Measurements from ENCODE around the gene ATF7.

ATF7 gene

DNA sequence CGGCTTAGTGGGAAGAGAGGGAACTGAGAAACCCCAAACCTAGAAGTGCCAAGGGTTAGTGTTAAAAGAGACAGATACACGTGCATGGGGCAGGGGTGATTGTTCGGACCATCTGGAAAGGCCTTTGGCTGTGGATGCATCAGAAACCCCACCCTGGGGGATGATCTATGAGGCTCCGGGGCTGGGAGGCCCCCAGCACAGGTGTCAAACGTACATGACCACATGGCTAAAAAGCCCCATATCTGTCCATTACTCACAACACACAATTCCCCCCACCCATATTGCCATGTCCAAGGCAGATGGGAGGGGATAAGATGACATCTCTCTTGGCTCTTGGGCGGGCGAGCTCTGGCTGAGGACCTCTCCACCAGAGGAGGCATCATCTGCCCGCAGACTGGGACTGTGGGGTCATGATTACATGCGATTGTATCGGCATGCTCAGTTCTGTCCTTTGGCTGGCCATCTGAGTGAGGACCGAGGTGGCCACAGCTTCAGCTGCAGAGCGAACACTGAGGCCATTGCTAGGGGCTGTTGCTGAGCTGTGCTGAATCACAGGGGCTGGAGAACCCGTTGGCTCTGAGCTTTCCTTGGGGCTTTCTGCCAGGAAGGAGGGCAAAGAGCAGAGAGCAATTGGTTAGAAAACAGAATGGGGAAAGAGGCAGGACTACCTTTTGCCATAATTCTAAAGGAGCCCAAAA lies 109.3 kb downstream of the ATF7 start:
- DNase-seq: no peak

DNA sequence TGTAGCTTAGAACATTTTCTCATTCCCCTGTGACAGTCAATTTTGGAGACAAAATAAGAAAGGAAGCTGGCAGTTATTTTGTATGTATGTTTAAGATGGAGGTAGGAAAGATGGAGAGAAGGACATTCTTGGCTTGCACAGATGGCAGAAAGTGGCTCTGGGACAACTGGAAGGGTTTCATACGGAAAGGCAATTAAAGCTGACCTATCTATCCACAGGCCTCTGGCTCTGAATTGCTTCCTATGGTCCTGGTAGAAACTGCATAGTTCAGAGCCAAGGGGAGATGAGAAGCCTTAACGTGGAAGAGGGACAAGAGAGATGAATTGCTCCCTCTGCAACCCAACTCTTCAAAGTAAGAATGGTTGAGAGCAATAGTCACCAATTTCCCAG lies 110.9 kb downstream of the ATF7 start:
- no peak for DNase-seq

- DNase-seq: no peak
Measured at GRCh38 chr12:53514628-53515290, 111.4 kb downstream of the ATF7 start.

- no peak for DNase-seq
Measured at GRCh38 chr12:53513712-53514410, 112.3 kb downstream of the ATF7 start.

- DNase-seq: no peak
Measured at GRCh38 chr12:53510181-53510812, 115.9 kb downstream of the ATF7 start.

DNA sequence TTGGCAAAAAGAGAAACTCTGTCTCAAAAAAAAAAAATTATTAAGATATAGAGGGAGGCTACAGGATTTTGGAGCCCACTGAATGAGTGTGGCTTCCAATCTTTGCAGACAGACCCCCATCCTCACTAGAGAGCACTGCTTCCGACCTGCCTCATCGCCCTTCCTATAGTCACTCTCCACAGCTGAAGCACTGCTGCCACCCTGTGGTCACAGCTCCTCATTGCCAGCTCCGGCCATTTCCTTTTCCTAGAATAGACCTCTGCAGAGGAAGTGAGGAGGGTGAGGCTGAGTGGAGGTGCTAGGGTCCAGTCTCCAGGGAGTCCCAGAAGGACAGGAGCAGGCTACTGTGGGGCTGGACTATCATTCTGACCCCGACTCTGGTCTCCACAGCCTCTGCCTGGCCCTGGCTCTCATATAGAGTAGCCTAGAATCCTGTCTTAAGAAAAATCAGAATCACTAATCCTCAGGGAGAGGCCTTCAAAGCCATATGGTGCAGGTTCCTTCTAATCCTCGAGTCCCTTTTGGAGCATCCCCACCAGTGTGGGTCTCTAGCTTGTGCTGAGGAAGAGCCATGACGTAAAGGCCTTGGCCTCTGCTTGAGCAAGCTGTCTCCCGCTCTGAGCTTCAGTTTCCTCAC lies 117.5 kb downstream of the ATF7 start:
- DNase-seq: peak; percentile 80

DNA sequence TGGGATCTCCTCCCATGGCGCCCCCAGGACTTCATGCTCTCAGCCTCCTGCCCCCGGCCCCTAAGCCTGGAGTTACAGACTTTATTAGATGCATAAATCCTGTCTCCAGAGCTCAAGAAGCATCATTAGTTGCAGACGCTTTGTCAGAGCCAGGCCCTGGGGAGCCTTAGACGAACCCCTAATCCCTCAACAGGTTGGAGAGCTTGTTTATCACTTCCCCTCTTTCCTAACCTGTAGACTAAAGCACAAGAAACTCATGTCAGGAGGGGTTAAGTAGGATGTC lies 118.6 kb downstream of the ATF7 start:
- no peak for DNase-seq

DNA sequence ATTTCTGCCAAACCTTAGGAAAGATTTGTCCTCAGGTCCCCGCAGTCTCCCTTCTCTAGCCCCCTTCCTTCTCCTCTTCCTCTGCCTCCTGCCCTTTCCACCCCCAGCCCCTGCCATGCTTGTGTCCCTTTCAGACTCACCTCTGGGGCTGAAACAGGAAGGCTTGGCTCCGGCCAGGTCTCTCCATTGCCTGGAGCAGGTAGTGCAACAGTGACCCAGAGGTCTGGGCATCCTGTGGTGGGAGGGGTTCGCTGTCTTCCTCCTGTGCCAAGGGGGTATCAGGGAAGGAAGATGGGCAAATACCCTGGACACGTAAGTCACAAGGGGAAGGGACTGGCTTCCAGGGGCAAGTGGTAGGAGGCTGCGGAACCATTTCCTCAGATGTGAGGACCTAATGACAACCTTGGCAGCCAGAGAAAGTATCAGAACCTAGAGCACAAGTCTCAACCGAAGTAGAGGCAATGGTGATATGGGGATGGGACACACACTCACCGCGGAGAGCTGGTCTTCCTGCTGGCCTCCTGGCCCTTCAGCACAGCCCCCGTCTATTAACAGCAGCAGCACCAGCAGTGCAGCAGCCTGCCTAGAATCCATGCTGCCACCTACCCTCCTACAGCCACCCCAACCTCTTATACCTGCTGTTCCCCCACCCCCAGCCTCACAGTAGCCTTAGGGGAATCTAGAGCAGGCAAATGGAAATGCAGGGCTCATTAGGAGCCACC lies 119.1 kb downstream of the ATF7 start, which contains the start of gene NPFF:
Gene NPFF, minus strand, starts transcription at position 604 of the 722 bp plus-strand sequence. Its CDS starts 10 bp downstream, at position 594.
- DNase-seq: no peak

GRCh38 chr12:53506450-53506785 lies 119.8 kb downstream of the ATF7 start:
- no peak for DNase-seq

- DNase-seq: no peak
Measured at GRCh38 chr12:53505555-53506449, 120.4 kb downstream of the ATF7 start.

DNA sequence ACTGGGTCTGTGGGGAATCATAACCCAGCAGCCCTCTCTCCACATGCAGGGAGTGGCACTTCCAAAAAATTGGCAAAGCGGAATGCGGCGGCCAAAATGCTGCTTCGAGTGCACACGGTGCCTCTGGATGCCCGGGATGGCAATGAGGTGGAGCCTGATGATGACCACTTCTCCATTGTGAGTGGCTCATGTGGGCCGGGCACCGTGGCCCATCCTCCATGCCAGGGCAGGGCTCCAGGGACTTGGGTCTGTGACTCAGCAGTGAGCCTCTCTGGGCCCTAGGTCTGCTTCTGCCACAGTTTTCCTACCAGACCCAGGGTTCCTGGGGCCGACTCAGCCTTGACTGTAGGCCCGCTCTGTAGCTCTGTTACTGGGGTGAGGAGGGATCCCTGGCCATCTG lies 121.1 kb downstream of the ATF7 start:
- no peak for DNase-seq

DNA sequence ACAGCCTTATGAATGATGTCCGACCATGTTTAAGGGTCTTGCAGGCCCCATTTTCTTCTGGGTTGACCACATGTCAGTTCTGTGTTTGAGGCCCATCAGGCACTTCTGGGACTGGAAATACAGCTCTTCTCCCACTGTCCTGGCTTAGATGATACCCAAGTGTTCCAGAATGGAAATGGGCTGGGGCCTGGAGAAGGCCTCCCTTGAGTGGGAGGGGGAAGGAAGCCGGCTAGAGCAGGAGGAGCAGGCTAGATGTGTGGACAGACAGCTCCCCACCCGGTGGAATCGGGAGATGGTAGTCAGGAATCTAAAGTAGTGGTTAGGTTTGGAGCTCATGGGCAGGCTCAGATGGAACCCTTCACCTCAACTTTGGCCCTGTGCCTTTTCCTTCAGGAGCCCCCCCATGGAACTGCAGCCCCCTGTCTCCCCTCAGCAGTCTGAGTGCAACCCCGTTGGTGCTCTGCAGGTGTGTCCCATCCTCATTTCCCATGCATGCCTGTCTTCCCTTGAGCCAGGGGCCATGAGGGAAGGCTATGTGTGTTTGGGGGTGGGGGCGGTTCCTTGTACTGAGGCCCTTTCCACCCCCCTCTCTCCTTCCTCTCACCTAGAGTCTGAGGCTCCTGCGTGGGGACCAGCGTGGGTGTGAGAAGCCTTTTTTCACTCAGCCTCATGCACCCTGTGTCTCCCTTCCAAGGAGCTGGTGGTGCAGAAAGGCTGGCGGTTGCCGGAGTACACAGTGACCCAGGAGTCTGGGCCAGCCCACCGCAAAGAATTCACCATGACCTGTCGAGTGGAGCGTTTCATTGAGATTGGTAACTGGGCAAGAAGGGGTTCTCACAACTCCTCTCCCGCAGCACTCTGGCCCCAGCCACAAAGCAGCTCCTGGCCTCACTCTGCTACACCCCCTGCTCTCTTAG lies 121.9 kb downstream of the ATF7 start:
- DNase-seq: no peak

- no peak for DNase-seq
Measured at GRCh38 chr12:53502983-53503728, 123.0 kb downstream of the ATF7 start.

GRCh38 chr12:53502331-53502730 lies 123.9 kb downstream of the ATF7 start:
- DNase-seq: no peak

DNA sequence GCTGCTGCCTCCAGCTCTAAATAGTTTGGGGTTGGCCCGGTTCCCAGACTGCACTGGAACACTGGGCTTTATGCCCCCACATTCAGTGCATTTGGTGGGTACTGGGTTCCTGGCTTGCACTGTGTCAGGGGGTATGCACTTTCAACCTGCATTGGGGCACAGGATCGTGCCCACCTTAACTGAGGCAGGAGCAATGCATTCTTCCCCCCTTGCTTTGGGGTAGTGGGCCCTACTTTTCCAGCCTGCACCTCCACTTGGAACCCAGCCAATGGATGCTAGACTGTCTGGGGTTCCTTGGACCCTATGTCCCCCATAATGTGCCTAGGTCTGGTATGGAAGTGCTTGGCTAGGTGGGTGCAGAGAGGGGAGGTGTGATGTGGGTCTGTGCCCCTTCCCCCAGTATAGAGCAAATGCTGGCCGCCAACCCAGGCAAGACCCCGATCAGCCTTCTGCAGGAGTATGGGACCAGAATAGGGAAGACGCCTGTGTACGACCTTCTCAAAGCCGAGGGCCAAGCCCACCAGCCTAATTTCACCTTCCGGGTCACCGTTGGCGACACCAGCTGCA lies 124.5 kb downstream of the ATF7 start:
- no peak for DNase-seq

DNA sequence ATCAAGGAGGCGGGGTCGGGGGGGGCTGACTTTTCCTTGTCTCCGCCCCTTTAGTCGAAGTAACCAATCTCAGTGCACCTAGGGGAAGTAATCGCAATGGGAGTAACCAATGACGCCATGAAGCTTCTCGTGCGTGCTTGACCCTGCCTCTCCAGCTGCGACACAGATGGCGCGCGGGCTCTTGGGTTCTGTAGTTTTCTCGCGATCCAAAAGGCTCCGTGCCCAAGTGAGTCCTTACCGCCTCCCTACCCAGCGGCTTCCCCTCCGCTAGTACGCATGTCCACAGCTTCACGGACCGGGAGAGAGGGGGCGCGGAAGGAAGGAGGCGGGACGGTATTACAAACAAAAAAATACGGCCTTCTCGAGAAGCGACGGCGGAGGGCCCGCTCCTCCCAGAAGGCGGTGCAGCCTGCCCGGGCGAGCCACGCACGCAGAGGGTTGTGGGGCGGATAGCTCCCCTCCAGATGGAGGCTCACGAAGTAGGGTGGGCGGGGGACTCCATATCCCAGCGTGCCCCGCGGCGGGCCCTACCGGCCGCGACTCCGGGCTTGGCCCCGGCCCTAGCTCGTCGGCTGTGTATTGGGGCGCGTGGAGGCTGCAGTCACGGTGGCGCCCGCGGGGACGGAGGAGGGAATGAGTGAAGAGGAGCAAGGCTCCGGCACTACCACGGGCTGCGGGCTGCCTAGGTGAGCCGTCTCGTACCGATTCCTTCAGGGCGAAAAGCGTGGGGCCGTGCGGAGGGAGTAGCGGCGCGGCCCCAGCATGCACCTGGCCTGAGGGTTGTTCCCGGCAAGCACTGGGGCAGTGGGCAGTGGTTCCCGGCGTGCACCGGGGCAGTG lies 125.2 kb downstream of the ATF7 start, which contains the start of gene TARBP2:
Gene TARBP2, plus strand, starts transcription at position 508 of the 839 bp plus-strand sequence. Its CDS starts 126 bp downstream, at position 634.
- DNase-seq: peak; percentile 98

DNA sequence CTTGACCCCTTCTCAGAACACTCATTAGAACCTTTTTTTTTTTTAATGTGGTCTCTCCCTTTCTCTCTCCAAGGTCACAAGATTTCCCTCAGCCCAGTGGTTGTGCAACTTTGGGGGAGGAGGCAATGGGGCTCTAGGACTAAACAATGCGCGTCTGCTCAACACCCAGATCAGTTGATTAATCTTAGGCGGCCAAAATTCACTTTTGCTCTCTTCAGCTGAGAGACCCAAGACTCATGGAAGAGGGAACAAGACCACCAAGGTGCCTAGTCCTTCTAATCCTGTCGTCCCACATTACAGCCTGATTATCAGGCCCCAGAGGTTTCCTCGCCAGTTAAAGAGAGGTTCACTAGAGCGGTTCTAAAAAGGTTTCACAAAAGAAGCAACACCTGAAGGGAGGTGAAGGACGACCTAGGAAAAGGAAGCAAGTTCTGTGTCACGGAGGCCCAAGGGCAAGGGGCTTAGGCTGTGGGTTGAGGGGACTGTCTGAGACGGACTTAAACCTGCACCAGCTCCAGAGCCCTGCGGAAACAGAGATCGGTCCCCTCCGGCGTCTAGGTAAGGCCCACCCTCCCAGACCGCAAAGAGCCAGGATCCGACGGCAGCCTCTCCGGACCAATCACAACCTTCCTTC lies 125.9 kb downstream of the ATF7 start:
- DNase-seq: peak; percentile 57

Measured in CD4-positive, alpha-beta T cell treated with Interferon gamma for 1 hour (primary cell).